GM23338 (cell line): ENCODE results near the gene PSMD14. TPM values are rescaled to one million over a fixed set of nuclear protein-coding genes. Genes with fewer than 3 reads are reported as not detected.

Source experiments
- ATAC-seq: fragments of 200-7000 bp; cut with Tn5 transposase; 3 replicates; pipeline ENCODE4 v1.9.1; 2020
- DNase-seq: peaks from one replicate; pipeline ENCODE4 v3.0.0-alpha.2; 2015; ENCODE audit warnings: low spot score
- H2AFZ ChIP-seq: fragments of 200-600 bp; sonication (generic); 2 replicates; pipeline ENCODE4 v1.8.0; 2016; ENCODE audit warnings: antibody characterized with exemption, mild to moderate bottlenecking, moderate library complexity
- H3F3A ChIP-seq: fragments of 200-600 bp; sonication (generic); replicated peaks from 2 replicates; pipeline ENCODE4 v1.8.0; 2017; ENCODE audit warnings: antibody characterized with exemption, mixed run types, low read depth
- H3K27ac ChIP-seq: fragments of 200-600 bp; sonication (generic); 2 replicates; pipeline ENCODE4 v1.6.1; 2016; ENCODE audit warnings: low read depth
- H3K27me3 ChIP-seq: fragments of 200-600 bp; sonication (generic); 2 replicates; pipeline ENCODE4 v1.8.0; 2016; ENCODE audit warnings: mild to moderate bottlenecking, mixed run types, moderate library complexity; ENCODE audit not compliant: insufficient read depth
- H3K36me3 ChIP-seq: fragments of 200-600 bp; sonication (generic); 2 replicates; pipeline ENCODE4 v1.8.0; 2016; ENCODE audit warnings: mild to moderate bottlenecking; ENCODE audit not compliant: insufficient read depth
- H3K4me1 ChIP-seq: fragments of 200-600 bp; sonication (generic); 2 replicates; pipeline ENCODE4 v1.8.0; 2016; ENCODE audit warnings: mild to moderate bottlenecking, moderate library complexity; ENCODE audit not compliant: insufficient read depth
- H3K4me2 ChIP-seq: fragments of 200-600 bp; sonication (generic); 2 replicates; pipeline ENCODE4 v1.7.1; 2017; ENCODE audit warnings: mixed run types
- H3K4me3 ChIP-seq: fragments of 200-600 bp; sonication (generic); 2 replicates; pipeline ENCODE4 v1.6.1; 2016; ENCODE audit warnings: mixed run types
- H3K79me2 ChIP-seq: fragments of 200-600 bp; sonication (generic); replicated peaks from 2 replicates; pipeline ENCODE4 v1.8.0; 2017; ENCODE audit warnings: mild to moderate bottlenecking; ENCODE audit not compliant: insufficient read depth
- H3K9me2 ChIP-seq: fragments of 200-600 bp; sonication (generic); 2 replicates; pipeline ENCODE4 v1.8.0; 2017; ENCODE audit not compliant: insufficient read depth
- H4K20me1 ChIP-seq: fragments of 200-600 bp; sonication (generic); replicated peaks from 2 replicates; pipeline ENCODE4 v1.8.0; 2017; ENCODE audit warnings: mild to moderate bottlenecking; ENCODE audit not compliant: insufficient read depth
- H3K27ac Mint-ChIP-seq: 2 replicates; pipeline ENCODE4 v1.8.0; 2020; ENCODE audit warnings: inconsistent platforms, mild to moderate bottlenecking, moderate library complexity, mixed read lengths
- H3K27me3 Mint-ChIP-seq: 3 replicates; pipeline ENCODE4 v1.8.0; 2022; ENCODE audit warnings: low read depth, mild to moderate bottlenecking, moderate library complexity, mixed read lengths, inconsistent platforms; ENCODE audit not compliant: insufficient read depth, poor library complexity
- H3K36me3 Mint-ChIP-seq: 3 replicates; pipeline ENCODE4 v1.8.0; 2021; ENCODE audit warnings: low read depth, mild to moderate bottlenecking, inconsistent platforms, moderate library complexity, mixed read lengths
- H3K4me1 Mint-ChIP-seq: 3 replicates; pipeline ENCODE4 v1.8.0; 2020; ENCODE audit warnings: mild to moderate bottlenecking, inconsistent platforms, mixed read lengths
- H3K4me3 Mint-ChIP-seq: 3 replicates; pipeline ENCODE4 v1.8.0; 2021; ENCODE audit warnings: moderate library complexity, mild to moderate bottlenecking, inconsistent platforms, mixed read lengths
- H3K9me3 Mint-ChIP-seq: 3 replicates; pipeline ENCODE4 v1.8.0; 2020; ENCODE audit warnings: moderate library complexity, mild to moderate bottlenecking, inconsistent platforms, mixed read lengths
- CREB1 ChIP-seq: fragments of 250-450 bp; sonication (Bioruptor Pico); IDR thresholded peaks from 2 replicates; pipeline ENCODE4 v1.5.0; 2020; ENCODE audit warnings: low read depth, mild to moderate bottlenecking, moderate library complexity
- EZH2 ChIP-seq: fragments of 200-600 bp; sonication (generic); IDR thresholded peaks from one replicate; pipeline ENCODE4 v1.8.0; 2017; ENCODE audit warnings: antibody characterized with exemption, mild to moderate bottlenecking, low read depth; ENCODE audit not compliant: unreplicated experiment
- EZH2phosphoT487 ChIP-seq: fragments of 200-600 bp; sonication (generic); IDR thresholded peaks from one replicate; pipeline ENCODE4 v1.8.1; 2018; ENCODE audit warnings: antibody characterized with exemption; ENCODE audit not compliant: unreplicated experiment
- JUNB ChIP-seq: IDR thresholded peaks from one replicate; pipeline ENCODE4 v1.6.1; 2016; ENCODE audit warnings: antibody characterized with exemption; ENCODE audit not compliant: unreplicated experiment
- NANOG ChIP-seq: IDR thresholded peaks from 2 replicates; pipeline ENCODE4 v1.6.1; 2016; ENCODE audit warnings: antibody characterized with exemption, borderline replicate concordance
- POLR2AphosphoS5 ChIP-seq: IDR thresholded peaks from 2 replicates; pipeline ENCODE4 v1.6.1; 2016; ENCODE audit warnings: antibody characterized with exemption, low read depth
- STAT1 ChIP-seq: IDR thresholded peaks from one replicate; pipeline ENCODE4 v1.6.1; 2016; ENCODE audit warnings: antibody characterized with exemption; ENCODE audit not compliant: unreplicated experiment
- ZNF114 ChIP-seq: fragments of 250-450 bp; sonication (Bioruptor Pico); IDR thresholded peaks from 2 replicates; pipeline ENCODE4 v1.5.0; 2020; ENCODE audit warnings: mild to moderate bottlenecking, moderate library complexity
- ZNF331 ChIP-seq: fragments of 250-450 bp; sonication (Bioruptor Pico); IDR thresholded peaks from 2 replicates; pipeline ENCODE4 v1.5.0; 2020; ENCODE audit warnings: low read depth, mild to moderate bottlenecking, moderate library complexity
- polyA plus RNA-seq: library from polyadenylated mRNA; unstranded; fragments of >200 nt; fragmentation: Nextera tagmentation; extraction: Ambion mirVana; gene quantifications from 2 replicates; pipeline ENCODE4 v1.2.1, GENCODE V29; 2016
- total RNA-seq: library from RNA; depleted of rRNA; stranded (reverse); fragments of >200 nt; shearing (Covaris generic); gene quantifications from 2 replicates; pipeline ENCODE4 v1.2.3, GENCODE V29; 2014
- TF ChIP-seq, protein P1 (sequence below), 2 experiments: fragments of 200-600 bp in 1 of 2; sonication (generic) in 1 of 2; conservative IDR thresholded peaks; 2 replicates each; pipeline versions ENCODE4 v1.5.1 to v1.6.1; 2016 to 2017; ENCODE audit warnings: antibody characterized with exemption in 2 of 2, low read depth in 2 of 2, mild to moderate bottlenecking in 2 of 2, moderate library complexity in 1 of 2
- TF ChIP-seq, protein P2 (sequence below): fragments of 250-450 bp; sonication (Bioruptor Pico); IDR thresholded peaks from 2 replicates; pipeline ENCODE4 v1.5.0; 2020; ENCODE audit warnings: mild to moderate bottlenecking, moderate library complexity
- TF ChIP-seq, protein P3 (sequence below): IDR thresholded peaks from one replicate; pipeline ENCODE4 v1.6.1; 2018; ENCODE audit warnings: antibody characterized with exemption; ENCODE audit not compliant: unreplicated experiment
- TF ChIP-seq, protein P4 (sequence below): IDR thresholded peaks from 2 replicates; pipeline ENCODE4 v1.6.1; 2016; ENCODE audit warnings: antibody characterized with exemption

The PSMD14 gene
- total and polyA plus RNA-seq, 2 experiments from 2014 or later = 92.2 to 123 TPM

DNA sequence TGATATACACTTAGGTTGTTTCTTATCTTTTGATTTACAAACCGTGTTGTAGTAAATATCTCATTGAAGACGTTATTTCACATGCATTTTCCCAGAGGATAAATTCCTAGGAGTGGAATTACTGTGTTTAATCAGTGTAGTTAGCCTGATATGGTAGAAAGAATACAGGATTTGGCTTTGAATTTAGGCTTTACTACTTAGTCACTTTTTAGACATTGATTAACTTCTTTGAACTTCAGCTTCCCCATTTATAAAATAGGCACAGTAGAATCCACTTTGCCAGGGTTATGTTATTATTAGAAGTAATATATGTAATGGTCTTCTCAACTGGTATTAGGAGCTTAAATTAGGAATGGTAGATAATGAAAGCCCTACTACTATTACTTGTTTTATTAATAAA, 27.4 kb downstream of the PSMD14 start:
- Histone ChIP-seq H3K4me2 (no peak overlapping the region), H3K9me2 (no peaks in the 10 kb centered on the region), H4K20me1 (peaks cover 5% of the 10 kb centered on the region; the same call in 1 of the 2 replicates), H3K4me1 (no peaks in the 10 kb centered on the region), H2AFZ (no peak overlapping the region), H3K4me3 (no peak overlapping the region), H3K79me2 (peaks cover 74% of the 10 kb centered on the region), H3K36me3 (no peaks in the 10 kb centered on the region), H3K27ac (no peak overlapping the region), H3K27me3 (no peaks in the 10 kb centered on the region), H3F3A (no peaks in the 10 kb centered on the region)
- Mint-ChIP-seq H3K27me3 (no peaks in the 10 kb centered on the region), H3K9me3 (no peaks in the 10 kb centered on the region), H3K36me3 (peaks cover 19% of the 10 kb centered on the region), H3K4me1 (no peaks in the 10 kb centered on the region; the same call in 2 of the 3 replicates), H3K27ac (no peak overlapping the region), H3K4me3 (no peak overlapping the region)
- DNase-seq (no peak), ATAC-seq (no peak)
- TF ChIP-seq, protein P1, sequence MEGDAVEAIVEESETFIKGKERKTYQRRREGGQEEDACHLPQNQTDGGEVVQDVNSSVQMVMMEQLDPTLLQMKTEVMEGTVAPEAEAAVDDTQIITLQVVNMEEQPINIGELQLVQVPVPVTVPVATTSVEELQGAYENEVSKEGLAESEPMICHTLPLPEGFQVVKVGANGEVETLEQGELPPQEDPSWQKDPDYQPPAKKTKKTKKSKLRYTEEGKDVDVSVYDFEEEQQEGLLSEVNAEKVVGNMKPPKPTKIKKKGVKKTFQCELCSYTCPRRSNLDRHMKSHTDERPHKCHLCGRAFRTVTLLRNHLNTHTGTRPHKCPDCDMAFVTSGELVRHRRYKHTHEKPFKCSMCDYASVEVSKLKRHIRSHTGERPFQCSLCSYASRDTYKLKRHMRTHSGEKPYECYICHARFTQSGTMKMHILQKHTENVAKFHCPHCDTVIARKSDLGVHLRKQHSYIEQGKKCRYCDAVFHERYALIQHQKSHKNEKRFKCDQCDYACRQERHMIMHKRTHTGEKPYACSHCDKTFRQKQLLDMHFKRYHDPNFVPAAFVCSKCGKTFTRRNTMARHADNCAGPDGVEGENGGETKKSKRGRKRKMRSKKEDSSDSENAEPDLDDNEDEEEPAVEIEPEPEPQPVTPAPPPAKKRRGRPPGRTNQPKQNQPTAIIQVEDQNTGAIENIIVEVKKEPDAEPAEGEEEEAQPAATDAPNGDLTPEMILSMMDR (conservative IDR thresholded peaks at IDR 0.05; ENCODE audit: low read depth in 2 of 2) = no peak
- TF ChIP-seq ZNF114 (no peak), ZNF331 (no peak), NANOG (no peak), EZH2phosphoT487 (no peak), EZH2 (no peak), POLR2AphosphoS5 (no peak), STAT1 (no peak), JUNB (no peak), CREB1 (CRISPR knock-in tag) (no peak)
- TF ChIP-seq, protein P2, sequence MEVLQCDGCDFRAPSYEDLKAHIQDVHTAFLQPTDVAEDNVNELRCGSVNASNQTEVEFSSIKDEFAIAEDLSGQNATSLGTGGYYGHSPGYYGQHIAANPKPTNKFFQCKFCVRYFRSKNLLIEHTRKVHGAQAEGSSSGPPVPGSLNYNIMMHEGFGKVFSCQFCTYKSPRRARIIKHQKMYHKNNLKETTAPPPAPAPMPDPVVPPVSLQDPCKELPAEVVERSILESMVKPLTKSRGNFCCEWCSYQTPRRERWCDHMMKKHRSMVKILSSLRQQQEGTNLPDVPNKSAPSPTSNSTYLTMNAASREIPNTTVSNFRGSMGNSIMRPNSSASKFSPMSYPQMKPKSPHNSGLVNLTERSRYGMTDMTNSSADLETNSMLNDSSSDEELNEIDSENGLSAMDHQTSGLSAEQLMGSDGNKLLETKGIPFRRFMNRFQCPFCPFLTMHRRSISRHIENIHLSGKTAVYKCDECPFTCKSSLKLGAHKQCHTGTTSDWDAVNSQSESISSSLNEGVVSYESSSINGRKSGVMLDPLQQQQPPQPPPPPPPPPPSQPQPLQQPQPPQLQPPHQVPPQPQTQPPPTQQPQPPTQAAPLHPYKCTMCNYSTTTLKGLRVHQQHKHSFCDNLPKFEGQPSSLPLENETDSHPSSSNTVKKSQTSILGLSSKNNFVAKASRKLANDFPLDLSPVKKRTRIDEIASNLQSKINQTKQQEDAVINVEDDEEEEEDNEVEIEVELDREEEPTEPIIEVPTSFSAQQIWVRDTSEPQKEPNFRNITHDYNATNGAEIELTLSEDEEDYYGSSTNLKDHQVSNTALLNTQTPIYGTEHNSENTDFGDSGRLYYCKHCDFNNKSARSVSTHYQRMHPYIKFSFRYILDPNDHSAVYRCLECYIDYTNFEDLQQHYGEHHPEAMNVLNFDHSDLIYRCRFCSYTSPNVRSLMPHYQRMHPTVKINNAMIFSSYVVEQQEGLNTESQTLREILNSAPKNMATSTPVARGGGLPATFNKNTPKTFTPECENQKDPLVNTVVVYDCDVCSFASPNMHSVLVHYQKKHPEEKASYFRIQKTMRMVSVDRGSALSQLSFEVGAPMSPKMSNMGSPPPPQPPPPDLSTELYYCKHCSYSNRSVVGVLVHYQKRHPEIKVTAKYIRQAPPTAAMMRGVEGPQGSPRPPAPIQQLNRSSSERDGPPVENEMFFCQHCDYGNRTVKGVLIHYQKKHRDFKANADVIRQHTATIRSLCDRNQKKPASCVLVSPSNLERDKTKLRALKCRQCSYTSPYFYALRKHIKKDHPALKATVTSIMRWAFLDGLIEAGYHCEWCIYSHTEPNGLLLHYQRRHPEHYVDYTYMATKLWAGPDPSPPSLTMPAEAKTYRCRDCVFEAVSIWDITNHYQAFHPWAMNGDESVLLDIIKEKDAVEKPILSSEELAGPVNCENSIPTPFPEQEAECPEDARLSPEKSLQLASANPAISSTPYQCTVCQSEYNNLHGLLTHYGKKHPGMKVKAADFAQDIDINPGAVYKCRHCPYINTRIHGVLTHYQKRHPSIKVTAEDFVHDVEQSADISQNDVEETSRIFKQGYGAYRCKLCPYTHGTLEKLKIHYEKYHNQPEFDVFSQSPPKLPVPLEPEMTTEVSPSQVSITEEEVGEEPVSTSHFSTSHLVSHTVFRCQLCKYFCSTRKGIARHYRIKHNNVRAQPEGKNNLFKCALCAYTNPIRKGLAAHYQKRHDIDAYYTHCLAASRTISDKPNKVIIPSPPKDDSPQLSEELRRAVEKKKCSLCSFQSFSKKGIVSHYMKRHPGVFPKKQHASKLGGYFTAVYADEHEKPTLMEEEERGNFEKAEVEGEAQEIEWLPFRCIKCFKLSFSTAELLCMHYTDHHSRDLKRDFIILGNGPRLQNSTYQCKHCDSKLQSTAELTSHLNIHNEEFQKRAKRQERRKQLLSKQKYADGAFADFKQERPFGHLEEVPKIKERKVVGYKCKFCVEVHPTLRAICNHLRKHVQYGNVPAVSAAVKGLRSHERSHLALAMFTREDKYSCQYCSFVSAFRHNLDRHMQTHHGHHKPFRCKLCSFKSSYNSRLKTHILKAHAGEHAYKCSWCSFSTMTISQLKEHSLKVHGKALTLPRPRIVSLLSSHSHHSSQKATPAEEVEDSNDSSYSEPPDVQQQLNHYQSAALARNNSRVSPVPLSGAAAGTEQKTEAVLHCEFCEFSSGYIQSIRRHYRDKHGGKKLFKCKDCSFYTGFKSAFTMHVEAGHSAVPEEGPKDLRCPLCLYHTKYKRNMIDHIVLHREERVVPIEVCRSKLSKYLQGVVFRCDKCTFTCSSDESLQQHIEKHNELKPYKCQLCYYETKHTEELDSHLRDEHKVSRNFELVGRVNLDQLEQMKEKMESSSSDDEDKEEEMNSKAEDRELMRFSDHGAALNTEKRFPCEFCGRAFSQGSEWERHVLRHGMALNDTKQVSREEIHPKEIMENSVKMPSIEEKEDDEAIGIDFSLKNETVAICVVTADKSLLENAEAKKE (CRISPR knock-in tag) = no peak
- TF ChIP-seq, protein P3, sequence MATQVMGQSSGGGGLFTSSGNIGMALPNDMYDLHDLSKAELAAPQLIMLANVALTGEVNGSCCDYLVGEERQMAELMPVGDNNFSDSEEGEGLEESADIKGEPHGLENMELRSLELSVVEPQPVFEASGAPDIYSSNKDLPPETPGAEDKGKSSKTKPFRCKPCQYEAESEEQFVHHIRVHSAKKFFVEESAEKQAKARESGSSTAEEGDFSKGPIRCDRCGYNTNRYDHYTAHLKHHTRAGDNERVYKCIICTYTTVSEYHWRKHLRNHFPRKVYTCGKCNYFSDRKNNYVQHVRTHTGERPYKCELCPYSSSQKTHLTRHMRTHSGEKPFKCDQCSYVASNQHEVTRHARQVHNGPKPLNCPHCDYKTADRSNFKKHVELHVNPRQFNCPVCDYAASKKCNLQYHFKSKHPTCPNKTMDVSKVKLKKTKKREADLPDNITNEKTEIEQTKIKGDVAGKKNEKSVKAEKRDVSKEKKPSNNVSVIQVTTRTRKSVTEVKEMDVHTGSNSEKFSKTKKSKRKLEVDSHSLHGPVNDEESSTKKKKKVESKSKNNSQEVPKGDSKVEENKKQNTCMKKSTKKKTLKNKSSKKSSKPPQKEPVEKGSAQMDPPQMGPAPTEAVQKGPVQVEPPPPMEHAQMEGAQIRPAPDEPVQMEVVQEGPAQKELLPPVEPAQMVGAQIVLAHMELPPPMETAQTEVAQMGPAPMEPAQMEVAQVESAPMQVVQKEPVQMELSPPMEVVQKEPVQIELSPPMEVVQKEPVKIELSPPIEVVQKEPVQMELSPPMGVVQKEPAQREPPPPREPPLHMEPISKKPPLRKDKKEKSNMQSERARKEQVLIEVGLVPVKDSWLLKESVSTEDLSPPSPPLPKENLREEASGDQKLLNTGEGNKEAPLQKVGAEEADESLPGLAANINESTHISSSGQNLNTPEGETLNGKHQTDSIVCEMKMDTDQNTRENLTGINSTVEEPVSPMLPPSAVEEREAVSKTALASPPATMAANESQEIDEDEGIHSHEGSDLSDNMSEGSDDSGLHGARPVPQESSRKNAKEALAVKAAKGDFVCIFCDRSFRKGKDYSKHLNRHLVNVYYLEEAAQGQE = no peak
- TF ChIP-seq, protein P4, sequence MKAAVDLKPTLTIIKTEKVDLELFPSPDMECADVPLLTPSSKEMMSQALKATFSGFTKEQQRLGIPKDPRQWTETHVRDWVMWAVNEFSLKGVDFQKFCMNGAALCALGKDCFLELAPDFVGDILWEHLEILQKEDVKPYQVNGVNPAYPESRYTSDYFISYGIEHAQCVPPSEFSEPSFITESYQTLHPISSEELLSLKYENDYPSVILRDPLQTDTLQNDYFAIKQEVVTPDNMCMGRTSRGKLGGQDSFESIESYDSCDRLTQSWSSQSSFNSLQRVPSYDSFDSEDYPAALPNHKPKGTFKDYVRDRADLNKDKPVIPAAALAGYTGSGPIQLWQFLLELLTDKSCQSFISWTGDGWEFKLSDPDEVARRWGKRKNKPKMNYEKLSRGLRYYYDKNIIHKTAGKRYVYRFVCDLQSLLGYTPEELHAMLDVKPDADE = no peak
